Thyroid gland (tissue), 4 donors: Measurements from ENCODE around the gene PYROXD2.

Source experiments
- POLR2A ChIP-seq, 2 donors: fragments of 450-650 bp; IDR thresholded peaks; one replicate each; pipeline ENCODE4 v1.6.1; 2017; ENCODE audit warnings: antibody characterized with exemption in 2 of 2, mild to moderate bottlenecking in 2 of 2, moderate library complexity in 1 of 2
- TF ChIP-seq, protein P1 (sequence below), 6 experiments: fragments of 200-600 bp in 3 of 6; fragments of 450-650 bp in 3 of 6; sonication (generic) in 3 of 6; IDR thresholded peaks; one replicate each; pipeline ENCODE4 v1.5.1; 2016 to 2019; ENCODE audit warnings: antibody characterized with exemption in 6 of 6, mild to moderate bottlenecking in 2 of 6, inconsistent platforms in 1 of 6, moderate library complexity in 1 of 6

DNA sequence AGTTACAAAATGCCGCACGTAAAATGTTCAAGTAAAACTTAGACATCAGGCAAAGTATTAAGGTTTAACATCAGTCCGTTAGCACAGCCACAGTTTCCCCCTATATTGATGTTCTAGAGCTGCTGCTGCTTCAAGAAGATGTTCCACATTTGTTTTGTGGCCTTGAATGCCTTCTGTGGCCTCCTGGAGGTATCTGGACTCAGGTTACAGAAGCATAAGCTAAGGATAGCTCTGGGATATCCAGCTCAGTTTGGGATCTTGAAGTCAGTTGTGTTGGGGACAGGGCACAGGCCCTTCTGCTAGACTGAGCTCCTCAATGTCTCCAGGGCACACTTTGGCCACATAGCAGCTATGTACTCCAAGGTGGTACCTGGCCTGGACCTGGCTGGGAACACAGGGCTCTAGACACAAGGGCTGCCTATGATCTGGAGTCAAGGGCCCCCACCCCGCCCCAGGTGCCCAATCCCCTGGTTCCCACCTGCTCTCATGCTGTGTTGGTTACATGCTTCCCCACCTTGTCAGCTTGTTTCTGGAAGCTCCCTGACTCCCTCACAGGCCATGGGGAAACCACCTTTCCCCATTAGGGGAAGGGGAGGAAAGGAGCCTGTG lies 4.7 kb downstream of the PYROXD2 start:
- TF ChIP-seq, protein P1, sequence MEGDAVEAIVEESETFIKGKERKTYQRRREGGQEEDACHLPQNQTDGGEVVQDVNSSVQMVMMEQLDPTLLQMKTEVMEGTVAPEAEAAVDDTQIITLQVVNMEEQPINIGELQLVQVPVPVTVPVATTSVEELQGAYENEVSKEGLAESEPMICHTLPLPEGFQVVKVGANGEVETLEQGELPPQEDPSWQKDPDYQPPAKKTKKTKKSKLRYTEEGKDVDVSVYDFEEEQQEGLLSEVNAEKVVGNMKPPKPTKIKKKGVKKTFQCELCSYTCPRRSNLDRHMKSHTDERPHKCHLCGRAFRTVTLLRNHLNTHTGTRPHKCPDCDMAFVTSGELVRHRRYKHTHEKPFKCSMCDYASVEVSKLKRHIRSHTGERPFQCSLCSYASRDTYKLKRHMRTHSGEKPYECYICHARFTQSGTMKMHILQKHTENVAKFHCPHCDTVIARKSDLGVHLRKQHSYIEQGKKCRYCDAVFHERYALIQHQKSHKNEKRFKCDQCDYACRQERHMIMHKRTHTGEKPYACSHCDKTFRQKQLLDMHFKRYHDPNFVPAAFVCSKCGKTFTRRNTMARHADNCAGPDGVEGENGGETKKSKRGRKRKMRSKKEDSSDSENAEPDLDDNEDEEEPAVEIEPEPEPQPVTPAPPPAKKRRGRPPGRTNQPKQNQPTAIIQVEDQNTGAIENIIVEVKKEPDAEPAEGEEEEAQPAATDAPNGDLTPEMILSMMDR (IDR thresholded peaks at IDR 0.05), result no peak
- no peak for TF ChIP-seq POLR2A (IDR thresholded peaks at IDR 0.05)
